HG03439 (cell line): ENCODE results near the gene STUM.
"Not testable (repeated sequence)": the region's sequence is repeated elsewhere in the genome, so short reads cannot be mapped to it uniquely, and the experiment has no call there.

ENCODE experiments used
- ATAC-seq: cut with Tn5 transposase; IDR thresholded peaks from one replicate; pipeline ENCODE4 v1.9.1; 2021; ENCODE audit warnings: mild to moderate bottlenecking, moderate library complexity; ENCODE audit not compliant: unreplicated experiment

STUM gene

DNA sequence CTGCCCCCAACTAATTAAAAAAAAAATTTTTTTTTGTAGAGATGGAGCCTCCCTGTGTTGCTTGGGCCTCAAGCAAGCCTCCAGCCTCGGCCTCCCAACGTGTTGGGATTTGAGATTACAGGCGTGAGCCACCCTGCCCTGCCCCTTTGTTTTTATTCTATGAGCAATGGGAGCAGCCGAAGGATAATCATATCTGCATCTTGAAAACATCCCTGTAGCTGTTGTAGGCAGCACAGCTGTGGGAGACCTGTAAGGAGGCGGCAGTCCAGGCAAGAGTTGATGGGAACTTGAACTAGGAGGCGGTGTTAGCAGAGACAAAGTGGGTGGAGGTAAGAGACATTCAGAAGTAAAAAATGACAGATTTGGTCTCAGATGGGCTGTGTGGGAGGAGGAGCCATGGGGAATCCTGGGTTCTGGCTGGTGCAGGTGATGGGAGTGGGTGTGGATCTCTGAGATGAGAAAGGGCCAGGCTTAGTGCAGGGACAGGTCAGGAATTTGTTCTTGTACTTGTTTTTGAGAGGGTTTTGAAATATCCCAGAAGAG lies 31.3 kb downstream of the STUM start:
- no peak for ATAC-seq

DNA sequence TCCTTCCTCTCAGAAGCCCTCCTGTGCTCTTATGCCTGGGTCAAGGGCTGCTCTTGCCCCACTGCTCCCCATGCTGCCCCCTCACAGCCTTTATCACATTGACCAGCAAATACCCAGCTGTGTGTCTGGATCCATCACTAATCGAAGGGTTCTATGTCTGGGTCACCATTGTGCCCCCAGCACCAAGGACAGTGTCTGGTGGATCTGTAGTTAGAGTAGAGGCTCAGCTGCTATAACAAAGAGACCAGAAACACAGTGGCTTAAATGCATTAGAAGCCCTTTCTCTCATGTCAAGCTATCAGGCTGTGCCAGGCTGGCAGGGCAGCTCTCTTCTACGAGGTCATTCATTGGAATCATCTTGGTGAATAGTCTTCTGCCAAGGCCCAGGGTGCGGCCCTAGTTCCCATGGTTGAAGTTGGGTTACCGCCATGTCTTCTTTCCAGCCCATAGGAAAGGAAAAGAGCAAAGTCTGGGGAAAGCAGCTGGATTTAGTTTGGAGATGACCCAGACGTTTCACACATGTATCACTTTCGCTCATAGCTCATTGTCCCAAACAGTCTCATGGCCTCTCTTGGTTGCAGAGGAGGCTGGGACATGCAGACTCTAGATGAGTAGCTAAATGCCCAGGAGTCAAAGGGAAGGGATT lies 32.2 kb downstream of the STUM start:
- no peak for ATAC-seq

DNA sequence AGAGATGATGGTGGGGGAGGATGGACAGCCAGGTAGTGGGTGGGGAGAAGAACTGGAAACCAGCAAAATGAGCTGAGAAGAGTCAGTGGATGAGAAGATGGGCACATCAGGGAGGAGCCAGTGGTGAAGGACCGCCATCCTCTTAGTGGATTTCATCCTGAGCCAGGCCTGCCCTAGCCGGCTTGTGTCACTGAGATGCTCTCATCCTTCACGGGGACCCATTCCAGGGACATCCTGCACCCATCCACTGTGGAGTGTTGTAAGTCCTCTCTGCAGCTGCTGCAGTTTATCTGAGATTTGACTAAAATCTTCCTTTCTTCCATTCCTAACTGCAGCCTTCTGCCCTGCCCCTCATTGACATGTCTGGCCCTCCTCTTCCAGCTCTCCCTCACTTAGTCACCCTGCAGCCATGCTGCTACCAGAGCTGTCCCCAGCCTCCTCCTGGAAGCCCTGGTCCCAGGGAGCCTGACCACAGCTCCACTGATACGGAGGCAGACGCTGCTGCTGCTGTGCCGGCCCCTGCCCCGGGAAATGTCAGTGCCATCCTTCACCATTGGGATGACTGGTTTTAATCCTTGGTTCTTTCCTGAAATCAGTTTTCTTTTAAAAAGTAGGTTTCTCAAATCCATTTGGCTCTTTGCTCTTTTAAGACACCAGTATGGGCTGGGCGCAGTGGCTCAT lies 33.2 kb downstream of the STUM start:
- no peak for ATAC-seq

DNA sequence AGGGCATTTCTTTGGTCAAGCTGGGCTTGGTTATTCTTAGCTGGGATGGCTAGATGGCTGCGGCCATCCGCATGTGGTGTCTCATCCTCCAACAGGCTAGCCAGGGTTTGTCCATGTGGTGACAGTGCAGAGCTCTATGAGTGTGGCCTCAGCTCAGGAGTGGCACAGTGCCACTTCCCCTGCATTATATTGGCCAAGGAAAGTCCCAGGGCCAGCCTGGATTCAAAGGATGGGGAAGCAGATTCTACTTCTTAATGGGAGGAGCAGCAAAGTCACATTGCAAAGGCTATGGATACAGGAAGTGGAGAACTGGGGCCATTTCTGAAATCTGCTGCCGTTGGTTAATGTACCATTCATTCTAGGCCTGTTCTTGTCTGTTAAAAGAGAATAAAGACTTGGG lies 34.4 kb downstream of the STUM start:
- ATAC-seq: no peak

DNA sequence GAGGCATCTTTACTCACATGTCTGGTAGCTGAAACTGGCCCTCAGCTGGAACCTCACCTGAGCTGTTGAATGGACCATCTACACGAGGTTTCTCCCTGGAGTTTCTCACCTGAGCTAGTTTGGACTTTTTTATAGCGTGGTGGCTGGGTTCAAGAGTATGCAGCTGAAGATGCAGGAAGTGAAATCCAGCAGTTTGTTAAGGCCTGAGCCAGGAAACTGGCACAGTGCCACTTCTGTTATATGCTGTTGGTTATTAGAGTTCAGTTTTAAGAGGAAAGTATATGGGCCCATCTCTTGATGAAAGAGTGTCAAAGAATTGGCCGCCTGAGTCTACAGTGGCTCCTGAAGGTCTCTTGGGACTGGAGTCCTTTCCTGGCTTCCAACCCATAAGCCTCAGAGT lies 35.6 kb downstream of the STUM start:
- ATAC-seq: no peak

DNA sequence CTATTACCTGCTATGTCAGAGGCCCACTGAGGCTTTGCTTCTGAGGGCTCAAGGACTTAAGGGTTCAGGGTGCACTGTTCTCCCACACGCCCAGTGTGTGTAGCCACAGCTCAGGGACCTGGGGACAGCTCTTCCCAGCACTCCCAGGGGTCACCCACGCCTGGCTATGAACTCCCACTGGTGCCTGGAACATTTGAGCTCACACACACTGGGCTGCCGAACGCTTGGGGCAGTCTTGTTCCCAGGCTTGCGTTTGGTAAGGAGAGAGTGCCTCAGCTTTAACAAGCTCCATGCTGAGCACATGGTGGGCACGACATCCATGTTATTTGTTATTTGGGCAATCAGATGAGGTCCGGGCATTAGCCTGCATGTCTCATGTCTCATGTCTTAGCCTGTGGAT lies 37.6 kb downstream of the STUM start:
- no peak for ATAC-seq

DNA sequence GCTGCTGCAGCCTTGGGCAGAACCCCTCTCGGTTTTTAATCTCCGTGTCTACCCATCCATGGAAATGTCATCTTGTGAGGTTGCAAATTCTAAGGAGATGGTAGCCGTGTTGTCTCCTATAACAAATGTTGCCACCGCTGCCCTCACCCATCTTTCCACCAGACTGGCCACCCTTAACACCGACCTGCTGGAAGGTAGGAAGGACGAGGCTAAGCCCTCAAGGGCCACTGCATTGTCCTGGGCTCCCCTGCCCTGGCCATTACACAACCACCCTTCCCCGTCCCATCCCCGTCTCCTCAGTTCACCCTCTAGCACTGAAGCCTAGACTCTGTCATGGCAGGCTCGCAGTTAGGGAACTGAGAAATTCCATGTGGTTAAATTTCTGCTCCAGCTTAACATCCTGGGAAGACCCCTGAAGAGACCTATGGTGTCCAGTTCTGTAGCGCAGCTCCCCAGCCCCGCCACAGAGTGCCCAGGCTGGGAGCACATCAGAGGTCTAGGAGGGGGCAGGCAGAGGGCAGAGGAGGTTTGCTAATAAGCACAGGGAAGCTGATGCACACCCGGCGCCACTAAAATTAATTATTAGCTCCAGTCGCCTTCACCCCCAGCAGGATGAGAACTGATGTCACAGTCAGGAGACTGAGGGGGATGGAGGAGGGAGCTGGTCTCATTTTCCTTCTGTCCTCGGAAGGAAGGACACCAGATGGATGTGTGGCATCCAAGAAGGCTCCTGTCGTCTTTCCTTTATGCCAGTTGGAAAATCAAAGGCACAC lies 38.3 kb downstream of the STUM start:
- ATAC-seq: no peak

DNA sequence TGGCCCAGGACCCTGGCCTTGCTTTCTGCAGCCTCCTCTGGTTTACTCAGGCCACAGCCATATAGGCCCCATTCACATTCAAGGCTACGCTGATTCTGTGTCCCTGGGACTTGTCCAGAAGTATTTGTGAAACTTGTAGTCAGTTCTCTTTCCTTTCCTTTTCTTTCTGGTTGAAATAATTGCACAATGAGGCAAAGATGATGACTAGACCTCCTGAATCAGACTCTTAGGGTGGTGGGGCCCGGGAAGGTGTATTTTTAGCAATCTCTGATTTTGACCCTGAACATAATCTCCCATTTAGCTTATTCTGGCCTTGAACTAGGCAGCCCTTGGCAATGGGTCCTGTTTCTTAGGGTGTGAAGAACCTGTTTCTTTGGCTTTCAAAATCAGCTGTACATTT lies 39.9 kb downstream of the STUM start:
- ATAC-seq: no peak

DNA sequence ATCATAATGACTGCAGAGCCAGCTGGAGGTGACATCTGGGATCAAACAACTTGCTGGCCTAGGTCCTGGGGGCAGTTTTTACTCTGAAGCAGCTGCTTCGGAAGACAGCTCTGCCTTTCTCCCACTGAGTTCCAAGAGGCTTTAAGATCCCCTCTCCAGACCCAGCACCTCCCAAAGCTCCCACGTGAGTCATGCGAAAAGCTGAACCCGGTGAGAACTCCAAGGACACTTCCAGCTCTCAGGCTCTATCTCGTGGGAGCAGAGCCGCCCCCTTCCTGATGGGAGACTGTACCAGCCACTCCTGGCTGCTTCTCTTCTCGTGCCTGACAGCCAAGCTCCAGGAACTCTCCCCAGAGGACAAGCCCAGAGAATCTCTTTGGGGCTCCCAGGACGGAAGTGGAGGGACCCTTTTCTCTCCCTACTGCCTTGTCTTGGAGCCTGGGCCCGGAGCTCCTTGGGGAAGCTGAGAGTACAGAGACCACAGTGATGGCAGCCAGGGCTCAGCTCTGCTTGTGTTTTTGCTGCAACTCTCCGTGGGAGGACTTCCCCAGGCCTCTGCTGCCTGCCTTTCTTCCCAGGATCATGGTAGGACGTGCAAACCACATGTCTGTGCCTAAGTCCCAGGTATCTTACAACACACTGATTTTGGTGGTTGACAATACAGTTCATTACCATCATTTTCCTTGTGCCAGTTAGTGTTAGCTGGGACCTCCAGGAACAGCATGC lies 40.6 kb downstream of the STUM start:
- ATAC-seq: no peak

DNA sequence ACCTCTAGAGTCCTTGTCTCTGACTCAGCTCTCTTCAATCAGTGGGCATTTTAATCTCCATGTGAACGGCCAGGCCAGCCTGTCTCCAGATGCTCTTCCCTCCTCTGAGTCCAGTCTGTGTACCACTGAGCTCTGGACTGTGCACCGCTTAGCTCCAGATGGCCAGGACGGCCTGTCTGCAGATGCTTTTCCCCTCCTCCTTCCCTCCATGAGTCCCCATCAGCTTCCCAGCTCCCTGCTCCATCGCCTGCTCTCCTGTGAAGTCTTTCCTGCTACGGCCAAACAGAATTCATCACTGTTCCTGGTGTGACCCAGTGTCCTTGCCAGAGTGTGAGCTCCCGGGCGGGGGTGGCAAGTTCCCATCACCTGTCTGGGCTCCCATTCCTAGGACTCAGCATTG lies 42.0 kb downstream of the STUM start:
- ATAC-seq: no peak

DNA sequence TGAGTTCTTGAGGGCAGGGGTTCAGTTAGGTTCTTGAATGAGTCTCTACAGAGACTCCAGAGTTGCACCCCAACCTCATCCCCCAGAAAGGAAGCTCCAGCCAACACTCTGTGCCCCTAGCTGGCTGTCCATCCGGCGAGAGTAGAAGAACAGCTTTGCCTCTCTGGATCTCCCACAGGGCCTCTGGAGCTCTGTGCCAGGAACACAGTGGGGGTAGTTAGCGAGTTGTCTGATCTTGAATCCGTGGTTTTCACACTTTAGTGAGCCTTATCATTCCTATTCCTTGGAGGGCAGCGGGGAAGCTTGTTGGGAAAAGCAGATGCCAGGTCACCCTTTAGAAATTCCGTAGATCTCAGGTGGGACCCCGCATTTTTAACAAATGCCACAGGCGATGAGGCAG lies 45.0 kb downstream of the STUM start:
- no peak for ATAC-seq

DNA sequence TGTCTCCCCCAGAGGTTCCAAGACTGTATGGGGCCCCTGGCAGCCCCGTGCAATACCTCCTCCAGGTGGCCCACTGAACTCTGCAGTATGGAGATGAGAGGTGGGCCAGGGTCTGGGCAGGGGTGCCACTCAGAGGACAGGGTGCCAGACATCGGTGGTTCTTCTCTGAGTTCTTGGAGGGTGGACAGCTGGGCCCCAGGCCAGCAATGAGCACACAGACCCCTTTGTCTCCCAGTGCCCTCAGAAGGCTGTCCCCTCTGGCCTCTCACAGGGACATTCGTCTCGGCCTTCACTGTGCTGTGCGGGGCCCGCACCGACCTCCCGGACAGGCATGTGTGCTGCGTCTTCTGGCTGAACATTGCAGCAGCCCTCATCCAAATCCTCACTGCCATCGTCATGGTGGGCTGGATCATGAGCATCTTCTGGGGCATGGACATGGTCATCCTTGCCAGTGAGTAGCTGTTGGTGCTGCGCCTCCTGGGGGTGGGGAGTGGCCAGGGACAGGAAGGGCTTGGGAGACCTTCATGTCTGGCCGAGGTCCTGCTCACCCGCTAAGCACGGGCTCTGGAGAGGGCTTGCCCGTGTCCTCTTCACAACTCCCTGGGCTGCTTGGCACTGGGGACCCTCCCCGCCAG lies 48.1 kb downstream of the STUM start:
- ATAC-seq: no peak

DNA sequence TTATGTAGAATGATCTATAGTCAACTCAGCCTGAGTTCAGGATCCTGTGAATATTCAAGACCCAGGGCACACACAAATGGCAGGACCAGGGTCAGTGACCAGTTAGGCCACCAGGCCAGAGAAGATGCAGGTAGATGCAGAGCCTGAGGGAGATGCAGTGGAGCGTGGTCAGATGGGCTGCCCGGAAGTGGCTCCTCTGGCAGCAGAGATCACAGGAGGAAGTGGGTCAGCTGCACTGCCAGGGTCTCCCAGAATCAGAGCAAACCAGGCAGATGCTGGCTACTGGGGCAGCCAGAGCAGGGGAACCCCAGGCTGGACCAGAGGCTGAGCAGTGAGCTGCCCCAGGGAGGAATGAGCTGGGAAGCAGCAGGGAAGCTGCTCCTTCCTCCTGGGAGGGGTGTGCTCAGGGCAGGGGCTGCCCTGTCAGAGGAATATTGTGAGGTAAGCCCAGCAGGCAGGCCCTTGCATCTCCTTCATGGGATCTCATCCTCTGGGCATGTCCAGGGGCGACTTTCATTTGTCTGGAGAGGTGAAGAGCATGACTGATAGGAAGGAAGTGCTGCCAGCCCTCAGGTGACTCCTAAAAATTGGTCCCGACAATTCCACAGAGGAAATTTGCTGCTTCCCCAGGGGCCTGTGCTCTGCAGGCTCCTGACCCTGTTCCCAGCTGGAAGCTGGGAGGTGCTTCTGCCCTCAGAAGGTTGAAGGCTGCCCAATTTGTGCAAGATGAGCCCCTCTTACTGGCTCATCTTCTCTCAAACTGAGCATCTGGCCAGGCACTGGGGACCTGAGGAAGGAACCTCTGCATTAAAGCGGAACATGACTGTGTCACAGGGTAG lies 49.3 kb downstream of the STUM start:
- no peak for ATAC-seq

DNA sequence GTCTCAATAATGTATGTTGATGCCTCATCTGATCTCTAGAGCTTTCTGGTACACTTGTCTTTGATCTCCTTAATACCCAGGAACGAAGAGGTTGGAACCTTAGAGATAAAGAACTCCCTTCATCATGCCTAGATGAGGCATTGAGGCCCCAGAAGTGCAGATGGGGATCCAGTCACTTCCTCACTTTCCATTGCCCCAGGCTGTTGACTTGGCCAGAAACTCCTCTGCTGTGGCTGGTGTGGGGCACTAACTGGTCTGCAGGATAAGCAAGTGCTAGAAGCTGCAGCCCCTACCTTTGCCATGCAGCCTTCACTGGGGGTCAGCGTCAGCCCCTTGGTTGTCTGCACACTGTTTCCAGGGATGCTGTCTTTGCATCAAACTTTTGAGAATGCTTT lies 49.9 kb downstream of the STUM start:
- no peak for ATAC-seq

DNA sequence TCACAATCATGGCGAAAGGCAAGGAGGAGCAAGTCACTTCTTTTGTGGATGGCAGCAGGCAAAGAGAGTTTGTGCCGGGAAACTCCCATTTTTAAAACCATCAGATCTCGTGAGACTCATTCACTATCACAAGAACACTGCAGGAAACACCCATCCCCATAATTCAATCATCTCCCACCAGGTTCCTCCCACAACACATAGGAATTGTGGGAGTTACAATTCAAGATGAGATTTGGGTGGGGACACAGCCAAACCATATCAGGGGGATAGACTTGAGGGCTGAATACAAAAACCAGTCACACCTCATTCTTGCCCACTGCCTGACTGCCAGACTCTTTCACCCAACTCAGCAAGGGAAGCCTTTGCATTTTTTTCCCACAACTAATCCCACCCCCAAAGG lies 50.4 kb downstream of the STUM start:
- not testable (repeated sequence) for ATAC-seq

DNA sequence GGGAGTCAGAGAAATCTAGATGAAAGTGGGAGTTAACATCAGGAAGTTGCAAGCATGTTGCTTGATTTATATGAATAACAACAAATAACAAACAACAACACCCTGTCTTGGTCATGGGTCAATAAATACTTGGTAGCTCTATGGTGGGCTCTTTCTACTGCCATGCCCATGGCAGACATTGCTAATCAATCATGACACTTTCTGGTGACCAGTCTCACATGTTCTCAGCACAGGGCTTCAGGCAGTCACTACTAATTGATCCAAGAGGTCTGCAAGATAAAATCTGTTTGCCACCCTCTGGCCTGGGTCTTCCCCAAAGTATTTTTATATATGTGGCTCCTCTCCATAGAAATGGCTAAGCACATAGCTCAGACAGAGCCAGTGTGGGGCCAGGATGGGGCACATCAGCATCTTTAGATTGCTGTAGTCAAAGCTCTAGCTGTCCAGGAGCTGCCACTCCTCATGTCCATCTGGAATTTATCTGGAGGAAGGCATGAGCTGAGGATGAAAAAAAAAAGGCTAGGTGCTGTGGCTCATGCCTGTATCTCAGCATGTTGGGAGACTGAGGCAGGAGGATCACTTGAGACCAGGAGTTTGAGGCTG lies 51.2 kb downstream of the STUM start:
- ATAC-seq: no peak

DNA sequence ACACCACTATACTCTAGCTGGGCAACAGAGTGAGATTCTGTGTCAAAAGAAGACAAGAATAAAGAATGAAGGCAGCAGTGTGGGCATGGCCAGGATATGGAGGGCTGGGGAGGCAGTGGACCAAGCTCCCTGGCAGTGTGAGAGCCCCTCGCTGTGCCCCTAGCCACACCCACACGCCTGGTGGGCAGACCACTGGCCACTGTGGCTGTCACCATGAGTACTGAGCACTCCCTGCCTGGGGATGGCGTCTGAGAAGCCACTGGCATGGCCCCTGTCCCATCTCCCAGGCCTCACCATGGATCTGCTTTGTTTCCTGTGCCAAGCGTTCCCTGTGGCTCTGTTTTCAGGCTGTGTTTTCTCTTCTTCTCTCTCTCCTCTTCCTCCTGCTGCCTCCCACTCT lies 51.7 kb downstream of the STUM start:
- ATAC-seq: no peak

DNA sequence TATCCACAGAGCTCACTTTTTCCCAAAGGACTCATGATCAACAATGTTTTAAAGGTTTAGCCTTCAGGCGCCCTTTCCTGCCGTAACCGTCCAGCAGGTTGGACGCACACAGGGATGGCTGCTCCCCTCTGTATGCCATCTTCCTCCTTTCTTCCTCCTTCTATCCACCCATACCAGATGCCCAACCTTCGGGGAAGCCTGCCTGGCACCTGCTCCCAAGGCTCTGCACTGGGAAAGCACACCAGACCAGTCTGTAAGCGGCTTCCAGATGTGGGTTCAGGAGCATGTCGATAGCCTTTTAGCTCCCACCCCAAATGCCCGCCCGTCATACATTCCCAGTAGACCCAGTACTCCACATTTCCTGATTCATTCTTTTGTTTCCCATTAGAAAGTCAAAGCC lies 52.9 kb downstream of the STUM start:
- ATAC-seq: no peak

DNA sequence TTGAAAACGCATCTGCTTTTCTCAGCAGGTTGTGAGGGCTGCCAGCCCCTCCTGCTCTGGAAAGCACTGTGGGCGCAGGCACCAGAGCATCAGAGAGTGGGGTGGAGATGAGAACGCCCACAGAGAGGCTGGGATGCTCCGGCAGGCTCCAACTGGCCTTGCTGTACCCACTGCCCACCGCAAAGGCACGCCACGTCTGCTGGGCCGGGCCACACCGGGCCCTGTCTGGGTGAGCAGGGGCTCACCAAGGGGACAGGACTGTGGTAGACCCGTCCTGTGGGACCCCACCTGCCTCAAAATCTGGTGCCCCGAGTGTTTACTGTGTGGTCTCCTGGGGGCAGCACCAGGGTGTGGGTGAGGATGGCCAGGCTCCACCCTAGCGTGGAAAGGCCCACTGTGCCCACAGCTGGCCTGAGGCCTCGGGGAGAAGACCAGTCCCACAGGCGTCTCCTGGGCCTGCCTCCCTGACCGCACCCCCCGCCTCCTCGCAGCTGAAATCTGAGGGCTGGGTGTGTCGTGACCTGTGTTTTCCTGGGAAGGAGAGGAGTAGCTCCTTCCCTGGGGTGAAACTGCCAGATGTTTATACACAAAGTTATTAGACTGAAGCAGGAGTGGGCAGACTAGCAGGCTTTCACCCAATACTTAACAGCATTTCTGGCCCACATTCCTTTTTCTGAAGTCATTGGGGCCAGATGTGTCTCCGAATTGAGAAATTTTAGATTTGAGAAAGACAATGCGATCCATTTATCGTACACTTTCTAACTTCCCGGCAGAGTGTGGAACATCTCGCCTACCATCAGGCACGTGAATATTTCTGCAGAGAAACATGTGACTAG lies 53.8 kb downstream of the STUM start:
- no peak for ATAC-seq
